Liver (tissue), 3 donors: ENCODE data around the gene PPL.

ENCODE experiments used
- CTCF ChIP-seq: fragments of 150-350 bp; IDR thresholded peaks from 2 replicates; pipeline ENCODE4 v1.5.1; 2017; ENCODE audit warnings: improper control_type of control experiment, low read depth, low read length; ENCODE audit not compliant: missing input control
- EGR1 ChIP-seq, 2 donors: IDR thresholded peaks; 2 replicates each; pipeline ENCODE4 v1.6.1; 2016 to 2018; ENCODE audit warnings: antibody characterized with exemption in 2 of 2, low read depth in 2 of 2
- GABPA ChIP-seq, 2 donors: IDR thresholded peaks in 1 of 2; conservative IDR thresholded peaks in 1 of 2; 2 replicates each; pipeline ENCODE4 v1.6.1; 2016; ENCODE audit warnings: antibody characterized with exemption in 2 of 2, mild to moderate bottlenecking in 1 of 2, moderate library complexity in 1 of 2
- HNF4A ChIP-seq, 2 donors: conservative IDR thresholded peaks; 2 replicates each; pipeline ENCODE4 v1.6.1; 2016; ENCODE audit warnings: antibody characterized with exemption in 2 of 2, mild to moderate bottlenecking in 2 of 2
- MAX ChIP-seq: IDR thresholded peaks from 2 replicates; pipeline ENCODE4 v1.6.1; 2016; ENCODE audit warnings: antibody characterized with exemption
- RAD21 ChIP-seq, 2 donors: IDR thresholded peaks; 2 replicates each; pipeline ENCODE4 v1.6.1; 2016; ENCODE audit warnings: antibody characterized with exemption in 2 of 2, mild to moderate bottlenecking in 2 of 2
- REST ChIP-seq: IDR thresholded peaks from 2 replicates; pipeline ENCODE4 v1.6.1; 2016; ENCODE audit warnings: antibody characterized with exemption, mild to moderate bottlenecking
- SP1 ChIP-seq: IDR thresholded peaks from 2 replicates; pipeline ENCODE4 v1.6.1; 2018; ENCODE audit warnings: antibody characterized with exemption, mild to moderate bottlenecking
- TAF1 ChIP-seq: conservative IDR thresholded peaks from 2 replicates; pipeline ENCODE4 v1.6.1; 2016; ENCODE audit warnings: antibody characterized with exemption, mild to moderate bottlenecking
- donor health status: healthy.
- donor health status: healthy.

- TF ChIP-seq CTCF: no peak
- no peak for TF ChIP-seq REST
- TF ChIP-seq MAX: no peak
- no peak for TF ChIP-seq GABPA (IDR thresholded peaks at IDR 0.05 in 1 of 2, conservative IDR thresholded peaks at IDR 0.05 in 1 of 2)
- TF ChIP-seq EGR1 (IDR thresholded peaks at IDR 0.05; ENCODE audit: low read depth in 2 of 2): no peak
- no peak for TF ChIP-seq HNF4A (conservative IDR thresholded peaks at IDR 0.05)
- no peak for TF ChIP-seq RAD21 (IDR thresholded peaks at IDR 0.05)
- no peak for TF ChIP-seq SP1
- no peak for TF ChIP-seq TAF1
These were observed 21.7 kb downstream of the PPL start for GRCh38 chr16:4915226-4915761.
